HG02938 (cell line): Measurements from ENCODE around the gene MAGEC2.

Source experiments
- ATAC-seq: cut with Tn5 transposase; IDR thresholded peaks from one replicate; pipeline ENCODE4 v1.9.1; 2021; ENCODE audit warnings: mild to moderate bottlenecking, moderate library complexity; ENCODE audit not compliant: unreplicated experiment

The MAGEC2 gene, protein sequence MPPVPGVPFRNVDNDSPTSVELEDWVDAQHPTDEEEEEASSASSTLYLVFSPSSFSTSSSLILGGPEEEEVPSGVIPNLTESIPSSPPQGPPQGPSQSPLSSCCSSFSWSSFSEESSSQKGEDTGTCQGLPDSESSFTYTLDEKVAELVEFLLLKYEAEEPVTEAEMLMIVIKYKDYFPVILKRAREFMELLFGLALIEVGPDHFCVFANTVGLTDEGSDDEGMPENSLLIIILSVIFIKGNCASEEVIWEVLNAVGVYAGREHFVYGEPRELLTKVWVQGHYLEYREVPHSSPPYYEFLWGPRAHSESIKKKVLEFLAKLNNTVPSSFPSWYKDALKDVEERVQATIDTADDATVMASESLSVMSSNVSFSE

DNA sequence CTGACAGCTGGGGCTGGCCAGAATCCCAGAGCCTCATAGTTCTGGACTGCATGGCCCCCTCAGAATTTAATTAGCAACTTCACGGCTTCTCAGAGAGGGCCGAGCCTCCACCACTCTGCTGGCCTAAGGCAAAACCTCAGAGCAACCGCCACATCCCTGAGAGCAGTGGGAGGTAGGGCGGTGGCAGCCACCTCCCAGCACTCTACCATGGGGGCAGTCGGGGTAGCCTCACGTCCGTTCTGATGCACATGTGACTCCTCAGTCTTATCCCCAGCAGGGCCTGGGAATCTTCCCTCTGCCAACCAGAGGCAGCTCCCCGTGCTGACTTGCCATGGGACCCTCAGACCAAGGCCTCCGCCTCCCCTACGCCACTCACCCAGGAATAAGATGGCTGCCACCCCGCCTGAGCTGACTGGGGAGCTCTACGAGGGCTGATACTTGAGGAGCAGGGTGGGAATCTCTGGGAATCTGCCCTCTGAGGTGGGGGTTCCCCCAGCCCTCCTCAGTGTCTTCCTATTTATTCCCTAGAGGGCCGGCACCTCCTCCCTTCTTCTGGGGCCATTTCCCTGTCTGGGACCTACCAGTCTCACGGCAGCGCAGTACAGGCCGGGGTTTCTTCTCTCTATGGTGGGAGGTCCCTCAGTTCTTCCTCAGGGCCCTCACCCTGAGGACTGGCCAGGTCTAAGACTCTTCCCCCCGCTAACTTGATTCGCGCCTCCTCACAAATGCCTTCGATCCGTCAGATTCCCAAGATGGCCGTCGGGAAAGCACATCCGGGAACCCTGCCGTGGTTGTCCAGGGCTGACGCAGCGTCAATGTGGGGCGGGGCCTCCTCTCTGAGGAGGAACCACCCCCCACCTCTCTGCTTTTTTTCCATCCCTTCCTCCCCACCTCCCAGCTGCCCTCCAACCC lies at the start of gene MAGEC2:
TSS of gene MAGEC2 (minus strand) at position 769 of the 912 bp plus-strand sequence. CDS start 1,303 bp downstream, outside the sequence.
- no peak for ATAC-seq

DNA sequence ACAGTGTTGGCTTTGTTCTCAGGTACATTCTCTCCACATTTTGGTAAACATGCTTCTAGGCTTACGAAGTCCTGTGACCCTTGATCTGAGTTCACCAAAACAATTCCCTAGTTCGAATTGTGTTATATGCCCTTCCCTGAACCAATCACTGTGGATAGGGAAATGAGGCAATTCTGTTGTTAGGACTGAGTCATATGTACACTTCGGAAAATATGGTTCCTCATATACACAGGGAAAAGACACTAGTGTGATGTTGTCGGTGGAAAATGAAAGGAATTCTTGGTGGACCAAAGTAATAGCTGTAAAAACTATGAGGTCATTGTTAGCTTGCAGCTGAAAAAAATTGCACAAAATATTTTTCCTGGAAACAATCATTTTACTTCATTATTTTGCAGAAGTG lies 46.6 kb upstream of the MAGEC2 start:
- ATAC-seq: no peak

DNA sequence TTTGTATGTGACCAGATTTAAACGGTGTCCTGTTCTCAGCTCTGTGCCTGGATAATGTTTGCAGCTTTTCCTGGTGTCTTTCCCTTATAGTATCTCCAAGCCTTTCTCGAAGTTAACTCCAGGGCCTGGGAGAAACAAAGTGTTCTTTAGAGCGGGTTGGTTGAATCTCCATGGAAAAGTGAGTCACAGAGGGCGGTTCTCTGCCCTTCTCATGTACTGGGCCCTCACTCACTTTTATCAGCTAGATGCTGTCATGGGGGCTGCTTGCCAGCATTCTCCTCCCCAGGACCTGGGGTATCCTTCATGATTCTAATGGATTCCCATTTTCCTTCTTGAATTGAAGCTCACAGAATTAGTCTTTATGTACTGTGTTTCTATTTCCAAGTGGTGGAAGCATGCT lies 46.1 kb upstream of the MAGEC2 start:
- no peak for ATAC-seq

DNA sequence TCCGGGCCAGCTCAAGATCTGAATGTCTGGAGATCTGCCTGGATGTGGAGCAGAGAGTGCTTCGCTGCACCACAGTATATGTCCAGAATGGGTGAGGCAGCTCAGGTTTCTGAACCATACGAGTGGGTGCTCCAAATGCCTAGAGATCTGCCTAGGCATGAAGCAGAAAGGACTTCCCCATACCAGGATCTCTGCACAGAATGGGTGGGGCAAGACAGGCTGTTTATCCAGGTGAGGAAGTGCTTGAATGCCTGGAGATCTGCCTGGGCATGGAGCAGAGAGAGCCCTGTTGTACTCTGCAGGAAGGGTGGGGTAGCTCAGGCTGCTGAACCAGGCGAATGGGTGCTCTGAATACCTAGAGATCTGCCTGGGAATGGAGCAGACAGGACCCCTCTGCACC lies 45.4 kb upstream of the MAGEC2 start:
- no peak for ATAC-seq

DNA sequence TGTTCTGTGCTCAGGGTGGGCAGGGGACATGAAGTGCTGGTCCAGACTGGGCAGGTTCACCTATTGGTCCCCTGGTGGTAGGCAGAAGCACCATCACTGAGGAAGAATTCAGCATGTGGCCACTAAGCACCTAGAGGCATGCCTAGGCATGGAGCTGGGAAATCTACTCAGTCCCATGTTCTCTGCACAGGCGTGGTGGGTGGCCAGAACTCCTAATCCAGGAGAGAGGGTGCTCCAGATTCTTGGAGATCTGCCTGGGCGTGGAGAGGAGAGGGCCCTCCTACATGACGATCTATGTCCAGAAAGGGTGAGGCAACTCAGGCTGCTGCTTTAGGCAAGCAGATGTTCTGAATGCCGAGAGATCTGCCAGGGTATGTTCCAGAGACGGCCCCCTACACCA lies 44.6 kb upstream of the MAGEC2 start:
- ATAC-seq: no peak

DNA sequence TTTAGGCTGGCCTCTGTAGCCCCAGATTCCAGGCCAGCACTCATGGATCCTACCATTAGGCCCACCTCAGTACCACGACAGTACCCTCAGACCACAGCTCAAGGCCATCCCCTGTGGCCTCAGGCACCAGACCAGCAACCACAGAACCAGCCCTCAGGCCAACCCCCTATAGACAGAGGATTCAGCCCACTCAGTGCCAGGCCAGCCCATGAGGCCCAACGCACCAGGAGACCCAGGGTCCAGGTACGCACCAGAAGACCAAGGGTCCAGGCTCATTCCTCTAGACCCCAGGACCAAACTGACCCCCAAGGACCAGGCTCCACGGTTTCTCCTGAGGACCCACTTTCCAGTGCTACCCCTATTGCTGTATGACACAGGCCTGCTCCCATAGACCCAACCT lies 39.5 kb upstream of the MAGEC2 start:
- no peak for ATAC-seq

DNA sequence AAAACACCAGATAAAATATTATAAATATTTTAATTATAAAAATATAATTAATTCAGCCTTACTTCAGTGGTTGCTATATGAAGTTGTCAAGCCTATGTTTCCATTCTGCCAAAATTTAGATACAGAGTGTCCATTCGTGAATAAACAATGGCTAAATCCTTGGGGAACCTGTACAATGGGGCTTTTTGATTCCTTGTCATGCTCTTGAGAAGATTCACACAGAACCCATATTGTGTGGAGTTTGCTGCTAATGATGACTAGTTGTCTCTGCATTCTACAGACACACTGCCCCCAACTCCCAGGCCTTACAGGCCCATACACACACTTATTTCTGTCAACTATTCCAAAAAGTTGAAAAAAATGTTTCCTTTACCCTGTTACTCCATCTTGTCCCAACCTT lies 33.4 kb upstream of the MAGEC2 start:
- ATAC-seq: no peak

DNA sequence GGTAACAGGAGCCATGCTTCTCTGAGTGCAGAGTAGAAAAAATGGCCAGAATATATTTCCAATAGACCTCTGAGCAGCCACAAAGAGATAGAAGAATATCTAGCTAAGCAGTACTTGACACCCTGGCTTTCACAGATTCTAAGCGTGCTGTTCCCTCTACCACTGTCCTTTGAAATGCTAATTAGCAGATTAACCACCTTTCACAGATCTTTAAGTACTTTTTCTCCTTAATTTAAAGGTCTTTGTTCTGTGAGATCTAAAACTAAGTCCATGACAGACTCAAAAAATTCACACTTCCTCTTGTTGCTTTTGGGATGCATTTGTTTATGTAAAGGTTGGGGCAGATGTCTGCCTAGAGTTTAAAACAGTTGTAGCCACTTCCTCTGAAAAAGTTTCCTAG lies 28.3 kb upstream of the MAGEC2 start:
- ATAC-seq: no peak

DNA sequence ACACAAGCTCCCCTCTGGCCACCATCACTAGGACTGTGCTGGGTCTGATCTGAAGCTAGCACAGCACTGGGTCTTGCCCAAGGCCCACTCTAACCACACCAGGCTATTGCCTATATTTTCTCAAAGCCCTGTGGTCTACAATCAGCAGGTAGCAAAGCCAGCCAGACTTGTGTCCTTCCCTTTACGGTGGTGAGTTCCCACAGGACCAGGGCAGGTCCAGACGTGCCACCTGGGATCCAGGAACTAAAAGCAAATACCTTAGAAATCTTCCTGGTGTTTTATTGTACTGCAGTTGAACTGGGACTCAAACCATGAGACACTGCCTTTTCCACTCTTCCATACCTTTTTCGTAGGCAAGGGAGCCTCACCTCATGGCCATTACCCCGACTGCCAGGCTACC lies 9.0 kb upstream of the MAGEC2 start:
- ATAC-seq: no peak

DNA sequence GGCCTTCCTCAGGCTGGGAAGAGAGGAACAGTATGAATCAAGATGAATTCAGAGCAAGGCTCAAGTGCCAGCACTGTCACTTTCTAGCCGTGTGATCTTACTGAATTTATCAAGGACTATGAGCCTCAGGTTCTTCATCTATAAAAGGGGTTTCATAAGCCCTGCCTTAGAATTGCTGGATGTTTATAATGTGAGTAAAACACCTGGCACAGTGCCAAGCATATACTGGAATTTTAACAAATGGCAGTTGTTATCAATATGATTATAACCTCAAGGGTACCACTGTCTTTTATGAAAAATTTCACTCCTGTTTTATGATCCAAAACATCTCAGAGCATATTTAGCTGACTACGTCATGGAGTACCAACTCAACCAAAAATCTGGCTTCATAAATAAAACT lies 4.0 kb downstream of the MAGEC2 start:
- no peak for ATAC-seq

DNA sequence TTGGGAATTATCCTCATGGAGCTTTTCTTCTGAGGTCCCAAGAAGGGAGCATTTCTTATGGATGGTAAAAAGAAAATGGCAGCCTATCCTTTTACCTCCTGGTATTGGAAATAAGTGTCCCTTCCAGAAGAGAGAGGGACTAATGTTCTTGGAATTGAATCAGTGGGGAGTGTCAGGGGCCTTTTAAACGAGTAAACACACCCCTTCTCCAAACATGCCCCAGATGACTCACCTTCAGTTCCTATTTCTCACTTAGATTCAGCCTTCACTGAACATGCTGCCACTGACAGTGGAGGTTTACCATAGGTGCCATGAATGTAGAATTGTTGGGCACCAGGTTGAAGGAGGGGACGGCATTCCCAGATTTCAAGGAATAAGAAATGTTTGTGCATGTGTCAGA lies 19.0 kb downstream of the MAGEC2 start:
- ATAC-seq: no peak

DNA sequence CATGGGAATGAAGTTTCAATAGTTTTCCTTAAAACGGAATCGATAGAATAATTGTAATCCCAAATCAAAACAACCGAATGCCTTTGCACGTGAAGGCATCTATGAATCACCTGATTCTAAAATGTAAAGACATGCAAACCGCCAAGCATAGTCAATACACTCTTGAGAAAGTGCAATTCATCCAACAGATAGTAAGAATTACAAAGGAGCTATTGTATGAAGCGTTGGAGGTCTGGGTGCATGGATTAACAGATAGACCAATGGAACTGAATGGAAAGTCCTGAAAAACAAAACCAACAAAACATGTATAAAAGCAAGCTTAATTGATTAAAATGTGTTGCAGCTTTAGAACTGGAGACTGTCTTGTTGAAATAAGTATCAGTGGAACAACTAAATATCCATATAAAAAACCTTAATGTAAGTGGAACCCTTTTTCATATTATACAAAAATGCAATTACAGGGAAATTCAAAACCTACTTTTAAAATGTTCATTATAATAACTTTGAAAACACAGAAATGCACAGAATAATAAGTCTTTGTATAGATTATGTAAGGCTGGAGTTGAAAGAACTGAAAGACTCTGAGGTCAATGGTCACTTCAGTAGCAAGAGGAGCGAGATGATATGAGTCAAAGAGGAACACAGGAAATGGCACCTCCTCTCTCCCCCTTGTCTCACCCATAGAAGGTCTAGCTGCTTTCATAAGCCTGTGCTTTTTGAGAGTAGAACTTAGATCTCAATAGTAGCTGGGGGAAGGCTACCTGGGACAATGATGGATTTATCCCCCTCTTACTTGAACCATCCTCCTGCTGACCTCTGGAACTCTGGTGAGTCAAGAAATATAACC lies 20.1 kb downstream of the MAGEC2 start:
- no peak for ATAC-seq

DNA sequence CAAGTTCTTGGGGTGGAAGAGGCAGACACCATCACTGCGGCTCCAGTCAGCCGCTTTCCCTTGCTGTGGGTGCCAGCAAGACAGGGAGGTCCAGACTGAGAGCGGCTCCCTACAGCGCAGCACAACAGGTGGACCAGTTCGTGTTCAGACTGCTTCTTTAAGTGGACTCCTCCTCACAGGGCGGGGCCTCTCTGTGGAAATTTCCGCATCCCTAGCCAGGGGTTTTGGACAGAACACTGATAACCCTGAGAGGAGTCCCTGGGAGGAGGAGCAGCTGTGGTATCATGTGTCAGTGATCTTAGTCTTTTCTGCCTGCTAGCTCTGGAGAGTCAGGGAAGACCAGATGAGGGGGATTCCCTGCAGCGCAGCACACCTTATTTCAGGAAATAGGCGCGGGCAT lies 48.5 kb downstream of the MAGEC2 start:
- ATAC-seq: no peak
